HG03457 (cell line): Measurements from ENCODE around the gene FEM1B.

Source experiments
- ATAC-seq: cut with Tn5 transposase; IDR thresholded peaks from one replicate; pipeline ENCODE4 v1.9.1; 2021; ENCODE audit warnings: moderate number of reproducible peaks; ENCODE audit not compliant: unreplicated experiment

Gene FEM1B

GRCh38 chr15:68318931-68319909 lies 41.7 kb downstream of the FEM1B start:
- no peak for ATAC-seq

- ATAC-seq = no peak
Measured at GRCh38 chr15:68319997-68320396, 42.5 kb downstream of the FEM1B start.

- ATAC-seq = no peak
Measured at GRCh38 chr15:68321229-68321628, 43.7 kb downstream of the FEM1B start.

DNA sequence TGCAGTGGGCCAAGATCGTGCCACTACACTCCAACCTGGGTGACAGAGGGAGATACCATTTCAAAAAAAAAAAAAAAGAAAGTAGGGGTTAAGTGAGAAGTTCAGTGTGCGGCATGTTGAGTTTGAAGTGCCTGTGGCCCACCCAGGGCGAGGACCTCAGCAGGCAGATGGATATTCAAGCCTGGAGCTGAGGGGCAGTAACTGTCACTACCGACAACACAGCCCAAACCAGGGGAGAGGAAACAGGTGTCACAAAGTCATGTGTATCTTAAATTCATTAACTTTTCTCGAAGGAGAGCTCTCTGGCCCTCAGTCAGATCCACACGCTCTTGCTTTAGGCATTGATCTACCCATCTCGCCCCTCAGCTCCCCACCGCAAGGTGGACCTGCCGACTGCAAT lies 45.3 kb downstream of the FEM1B start:
- no peak for ATAC-seq

GRCh38 chr15:68325726-68326125 lies 48.2 kb downstream of the FEM1B start:
- ATAC-seq = no peak

- no peak for ATAC-seq
Measured at GRCh38 chr15:68326711-68327354, 49.3 kb downstream of the FEM1B start.

- no peak for ATAC-seq
Measured at GRCh38 chr15:68328443-68328842, 50.9 kb downstream of the FEM1B start.

DNA sequence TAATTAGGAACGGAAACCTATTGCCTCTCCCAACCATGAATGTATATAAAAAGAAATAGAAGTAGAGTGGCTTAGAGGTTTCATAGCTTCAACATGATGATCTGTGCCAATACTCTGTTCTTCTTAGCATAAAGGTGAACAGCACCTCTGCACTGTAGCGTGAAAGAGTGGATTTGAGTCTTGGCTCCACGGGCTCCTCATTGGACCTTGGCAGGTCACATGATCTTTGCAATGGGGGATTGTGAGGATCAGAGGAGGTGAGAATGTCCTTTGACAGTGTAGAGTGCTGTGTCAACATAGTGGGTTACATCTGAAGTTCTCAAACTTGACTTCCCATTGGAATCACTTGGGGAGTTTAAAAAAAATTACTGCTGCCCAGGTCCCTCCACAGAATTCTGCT lies 51.4 kb downstream of the FEM1B start:
- ATAC-seq = no peak

GRCh38 chr15:68330416-68330815 lies 52.9 kb downstream of the FEM1B start:
- ATAC-seq = no peak

DNA sequence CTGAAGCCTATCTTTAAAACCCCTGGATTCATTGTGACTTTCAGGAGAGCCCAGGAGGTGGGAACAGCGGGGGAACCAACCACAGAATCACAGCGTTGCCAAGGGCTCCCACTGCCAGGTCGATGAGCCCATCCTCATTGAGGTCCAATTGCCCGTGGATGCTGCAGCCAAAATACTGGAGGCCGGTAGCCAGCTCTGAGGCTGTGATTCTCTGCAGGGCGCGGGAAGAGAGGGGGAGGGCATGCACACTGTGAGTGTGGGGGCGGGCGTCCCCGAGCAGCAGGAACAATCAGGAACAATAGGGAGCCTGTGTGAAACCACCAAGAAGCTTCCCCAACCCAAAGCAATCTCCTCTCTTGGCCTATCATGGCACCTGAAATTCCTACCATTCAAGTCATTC lies 53.4 kb downstream of the FEM1B start:
- ATAC-seq = no peak

GRCh38 chr15:68332266-68332665 lies 54.7 kb downstream of the FEM1B start:
- ATAC-seq = no peak

DNA sequence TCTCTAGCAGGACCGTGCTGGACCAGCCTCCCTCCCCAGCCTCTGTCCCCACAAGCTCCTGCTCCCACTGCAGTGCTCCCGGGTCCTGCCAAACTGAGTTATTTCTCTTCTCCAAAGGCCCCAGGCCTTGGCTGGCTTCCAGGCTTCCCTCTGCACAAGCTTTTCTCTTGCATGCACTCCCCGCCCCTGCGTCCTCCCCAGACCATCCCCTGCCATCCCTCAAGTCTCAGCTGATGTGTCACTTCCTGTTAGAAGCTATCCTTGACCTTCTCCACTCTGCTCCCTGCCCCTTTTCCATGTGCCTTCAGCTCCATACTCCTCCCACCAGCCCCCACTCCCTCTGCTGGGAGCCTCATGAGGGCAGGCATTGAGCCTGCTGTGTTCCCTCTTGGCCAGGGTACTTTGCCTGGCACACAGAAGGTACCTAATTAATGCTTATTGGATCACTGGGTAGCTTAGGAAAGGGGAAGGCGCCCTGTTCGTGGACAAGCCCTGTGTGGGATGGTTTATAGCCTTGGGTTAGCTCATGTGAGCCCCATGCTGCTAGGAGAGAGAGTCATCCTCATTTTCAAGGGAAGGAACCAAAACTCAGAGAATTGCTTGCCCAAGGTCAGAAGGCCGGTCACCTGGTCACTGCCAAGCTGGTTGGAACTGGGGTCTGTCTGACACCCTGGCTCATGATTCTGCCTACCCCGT lies 56.4 kb downstream of the FEM1B start:
- ATAC-seq = no peak

DNA sequence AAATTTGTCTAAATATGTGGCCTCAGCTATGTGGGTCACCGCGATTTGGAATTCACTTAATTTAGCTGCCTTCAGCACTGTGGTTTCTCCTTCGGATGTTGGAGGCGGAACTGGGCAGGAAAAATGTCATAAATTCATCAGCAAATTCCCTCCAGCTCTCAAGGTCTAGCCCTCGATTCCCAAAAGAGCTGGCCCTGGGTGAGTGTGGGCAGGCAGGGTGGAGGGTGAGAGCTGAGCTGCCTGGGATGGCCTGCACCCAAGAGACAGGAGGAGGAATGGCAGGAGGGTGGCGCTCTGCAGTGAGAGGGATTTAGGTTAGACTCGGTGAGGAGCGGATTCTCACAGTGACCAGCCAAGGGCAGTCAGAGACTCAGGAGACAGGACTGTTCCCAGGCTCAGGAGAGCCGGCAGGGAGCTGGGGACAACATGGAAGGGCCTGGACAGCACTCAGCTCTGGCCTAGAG lies 57.1 kb downstream of the FEM1B start:
- ATAC-seq = no peak

GRCh38 chr15:68335251-68335650 lies 57.7 kb downstream of the FEM1B start:
- no peak for ATAC-seq

DNA sequence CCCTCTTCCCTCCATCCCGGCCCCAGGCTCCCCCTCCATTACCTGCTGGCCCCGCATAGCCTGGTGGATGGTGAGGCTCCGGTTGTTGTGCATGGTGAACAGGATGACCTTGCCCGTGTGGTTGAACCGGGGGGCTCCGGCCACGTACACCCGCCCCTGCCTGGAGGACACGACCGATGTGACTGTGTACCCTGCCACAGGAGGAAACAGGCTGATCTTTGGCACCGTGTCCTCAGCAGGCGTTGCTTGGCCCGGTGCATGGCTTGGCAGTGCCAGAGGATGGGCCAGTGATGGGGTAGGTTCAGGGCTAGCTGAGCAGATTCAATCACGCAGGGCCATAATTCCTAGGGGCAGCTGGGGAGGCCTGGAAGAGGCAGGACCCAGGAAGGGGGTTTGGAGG lies 58.1 kb downstream of the FEM1B start:
- no peak for ATAC-seq

GRCh38 chr15:68336516-68336915 lies 59.0 kb downstream of the FEM1B start:
- no peak for ATAC-seq

GRCh38 chr15:68337826-68338225 lies 60.3 kb downstream of the FEM1B start:
- ATAC-seq = no peak

GRCh38 chr15:68339481-68339880 lies 61.9 kb downstream of the FEM1B start:
- no peak for ATAC-seq

- ATAC-seq = no peak
Measured at GRCh38 chr15:68340726-68341671, 63.5 kb downstream of the FEM1B start.
